GM12878 (cell line): Measurements from ENCODE around the gene RSKR. TPM values are rescaled to one million over a fixed set of nuclear protein-coding genes. Genes with fewer than 3 reads are reported as not detected.

Source experiments
- FOXM1 ChIP-seq: IDR thresholded peaks from 2 replicates; pipeline ENCODE4 v1.6.1; 2012; ENCODE audit warnings: low read depth, mild to moderate bottlenecking, inconsistent platforms, low read length, moderate library complexity
- IKZF2 ChIP-seq, 2 experiments: fragments of 450-650 bp; IDR thresholded peaks; 2 replicates each; pipeline ENCODE4 v1.6.1; 2017; ENCODE audit warnings: mild to moderate bottlenecking in 2 of 2, moderate library complexity in 2 of 2
- IRF4 ChIP-seq: IDR thresholded peaks from 2 replicates; pipeline ENCODE4 v1.6.1; 2011; ENCODE audit warnings: low read depth, low read length
- JUNB ChIP-seq: IDR thresholded peaks from 2 replicates; pipeline ENCODE4 v1.6.1; 2016; ENCODE audit warnings: antibody characterized with exemption, mild to moderate bottlenecking
- MEF2A ChIP-seq: IDR thresholded peaks from 2 replicates; pipeline ENCODE4 v1.6.1; 2011; ENCODE audit warnings: low read depth, mild to moderate bottlenecking, low read length, moderate library complexity; ENCODE audit not compliant: insufficient read depth
- MXI1 ChIP-seq: fragments of 150-350 bp; IDR thresholded peaks from 2 replicates; pipeline ENCODE4 v1.6.1; 2011; ENCODE audit warnings: low read depth, mild to moderate bottlenecking, inconsistent platforms, low read length, improper control_type of control experiment
- PML ChIP-seq: IDR thresholded peaks from 2 replicates; pipeline ENCODE4 v1.6.1; 2012; ENCODE audit warnings: low read length, inconsistent platforms
- RAD51 ChIP-seq: fragments of 450-650 bp; IDR thresholded peaks from 2 replicates; pipeline ENCODE4 v1.6.1; 2016; ENCODE audit warnings: moderate library complexity, mild to moderate bottlenecking, inconsistent platforms
- SMARCA5 ChIP-seq: fragments of 450-650 bp; IDR thresholded peaks from 2 replicates; pipeline ENCODE4 v1.6.1; 2017; ENCODE audit warnings: mild to moderate bottlenecking
- YY1 ChIP-seq: IDR thresholded peaks from 2 replicates; pipeline ENCODE4 v1.6.1; 2011; ENCODE audit warnings: low read depth, mild to moderate bottlenecking, low read length
- polyA plus RNA-seq, 11 experiments: library from polyadenylated mRNA; depleted of rRNA in 4 of 11; unstranded in 6 of 11; stranded (reverse) in 5 of 11; fragments of >200 nt; fragmentation: Nextera tagmentation in 4 of 11; fragmentation: Illumina TruSeq in 1 of 11; extraction: Ambion mirVana in 4 of 11; extraction: Trizol in 1 of 11; gene quantifications; 1 replicate in 1 of 11; 2 replicates in 10 of 11; pipeline versions ENCODE4 v1.2.1 to v1.2.3, GENCODE V29; 2011 to 2016; ENCODE audit warnings: inconsistent platforms in 2 of 11, missing spikeins in 2 of 11, low read depth in 1 of 11
- total RNA-seq, 4 experiments: library from RNA; depleted of rRNA in 3 of 4; stranded (reverse); fragments of >200 nt in 3 of 4; fragmentation: Illumina TruSeq in 1 of 4; extraction: Trizol in 1 of 4; gene quantifications; 2 replicates each; pipeline versions ENCODE4 v1.2.1 to v1.2.3, GENCODE V29; 2013 to 2021
- TF ChIP-seq, protein P1 (sequence below): fragments of 450-650 bp; IDR thresholded peaks from 2 replicates; pipeline ENCODE4 v1.6.1; 2016; ENCODE audit warnings: mild to moderate bottlenecking, moderate library complexity, borderline replicate concordance
- TF ChIP-seq, protein P2 (sequence below): IDR thresholded peaks from 2 replicates; pipeline ENCODE4 v1.6.1; 2011; ENCODE audit warnings: low read depth, low read length, improper control_type of control experiment, borderline replicate concordance
- TF ChIP-seq, protein P3 (sequence below): fragments of 450-650 bp; IDR thresholded peaks from 2 replicates; pipeline ENCODE4 v1.6.1; 2017; ENCODE audit warnings: low read depth, mild to moderate bottlenecking, moderate library complexity
- TF ChIP-seq, protein P4 (sequence below): IDR thresholded peaks from 2 replicates; pipeline ENCODE4 v1.6.1; 2012; ENCODE audit warnings: improper control_type of control experiment, low read depth, low read length; ENCODE audit not compliant: insufficient replicate concordance
- TF ChIP-seq, protein P5 (sequence below): fragments of 450-650 bp; IDR thresholded peaks from 2 replicates; pipeline ENCODE4 v1.6.1; 2017; ENCODE audit warnings: mild to moderate bottlenecking
- TF ChIP-seq, protein P6 (sequence below): IDR thresholded peaks from 2 replicates; pipeline ENCODE4 v1.6.1; 2012; ENCODE audit warnings: low read depth, low read length, improper control_type of control experiment

RSKR gene
- total and polyA plus RNA-seq, 10 of the 15 experiments (the other 5 are each of a cell fraction or from before 2014, with no cell fraction given): 0.52 to 22.4 (median 8.7) TPM

DNA sequence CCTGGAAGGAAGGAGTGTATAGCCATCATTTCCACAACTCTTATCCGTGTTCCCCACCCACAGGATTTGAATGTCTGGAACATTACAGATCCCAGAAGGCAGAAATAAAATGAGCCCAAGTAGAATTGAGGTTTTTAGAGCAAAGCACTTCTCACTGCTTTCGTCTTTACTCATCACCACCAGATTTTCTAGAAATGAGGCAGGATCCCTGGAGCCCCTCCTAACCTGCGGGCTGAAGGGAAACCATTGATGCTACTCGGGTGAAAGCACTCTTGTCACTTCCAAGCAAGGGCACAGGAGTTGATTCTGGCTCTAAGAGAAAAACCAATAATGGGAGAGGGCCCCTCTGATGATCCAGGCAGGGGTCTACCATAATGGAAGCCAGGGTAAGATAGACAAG, 34.5 kb downstream of the RSKR start (continued):
- 0 out of 2 replicates have a peak, but pooled peaks have one; percentile 17 for TF ChIP-seq YY1
- peak; percentile 25 to 44; a peak in 1 of 4 replicates for TF ChIP-seq IKZF2 (IDR thresholded peaks at IDR 0.05)
- no peak for TF ChIP-seq RAD51
- no peak for TF ChIP-seq MEF2A
- TF ChIP-seq MXI1: no peak
- no peak for TF ChIP-seq PML
- TF ChIP-seq, protein P1, sequence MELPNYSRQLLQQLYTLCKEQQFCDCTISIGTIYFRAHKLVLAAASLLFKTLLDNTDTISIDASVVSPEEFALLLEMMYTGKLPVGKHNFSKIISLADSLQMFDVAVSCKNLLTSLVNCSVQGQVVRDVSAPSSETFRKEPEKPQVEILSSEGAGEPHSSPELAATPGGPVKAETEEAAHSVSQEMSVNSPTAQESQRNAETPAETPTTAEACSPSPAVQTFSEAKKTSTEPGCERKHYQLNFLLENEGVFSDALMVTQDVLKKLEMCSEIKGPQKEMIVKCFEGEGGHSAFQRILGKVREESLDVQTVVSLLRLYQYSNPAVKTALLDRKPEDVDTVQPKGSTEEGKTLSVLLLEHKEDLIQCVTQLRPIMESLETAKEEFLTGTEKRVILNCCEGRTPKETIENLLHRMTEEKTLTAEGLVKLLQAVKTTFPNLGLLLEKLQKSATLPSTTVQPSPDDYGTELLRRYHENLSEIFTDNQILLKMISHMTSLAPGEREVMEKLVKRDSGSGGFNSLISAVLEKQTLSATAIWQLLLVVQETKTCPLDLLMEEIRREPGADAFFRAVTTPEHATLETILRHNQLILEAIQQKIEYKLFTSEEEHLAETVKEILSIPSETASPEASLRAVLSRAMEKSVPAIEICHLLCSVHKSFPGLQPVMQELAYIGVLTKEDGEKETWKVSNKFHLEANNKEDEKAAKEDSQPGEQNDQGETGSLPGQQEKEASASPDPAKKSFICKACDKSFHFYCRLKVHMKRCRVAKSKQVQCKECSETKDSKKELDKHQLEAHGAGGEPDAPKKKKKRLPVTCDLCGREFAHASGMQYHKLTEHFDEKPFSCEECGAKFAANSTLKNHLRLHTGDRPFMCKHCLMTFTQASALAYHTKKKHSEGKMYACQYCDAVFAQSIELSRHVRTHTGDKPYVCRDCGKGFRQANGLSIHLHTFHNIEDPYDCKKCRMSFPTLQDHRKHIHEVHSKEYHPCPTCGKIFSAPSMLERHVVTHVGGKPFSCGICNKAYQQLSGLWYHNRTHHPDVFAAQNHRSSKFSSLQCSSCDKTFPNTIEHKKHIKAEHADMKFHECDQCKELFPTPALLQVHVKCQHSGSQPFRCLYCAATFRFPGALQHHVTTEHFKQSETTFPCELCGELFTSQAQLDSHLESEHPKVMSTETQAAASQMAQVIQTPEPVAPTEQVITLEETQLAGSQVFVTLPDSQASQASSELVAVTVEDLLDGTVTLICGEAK: no peak
- TF ChIP-seq JUNB: peak; percentile 95
- TF ChIP-seq, protein P2, sequence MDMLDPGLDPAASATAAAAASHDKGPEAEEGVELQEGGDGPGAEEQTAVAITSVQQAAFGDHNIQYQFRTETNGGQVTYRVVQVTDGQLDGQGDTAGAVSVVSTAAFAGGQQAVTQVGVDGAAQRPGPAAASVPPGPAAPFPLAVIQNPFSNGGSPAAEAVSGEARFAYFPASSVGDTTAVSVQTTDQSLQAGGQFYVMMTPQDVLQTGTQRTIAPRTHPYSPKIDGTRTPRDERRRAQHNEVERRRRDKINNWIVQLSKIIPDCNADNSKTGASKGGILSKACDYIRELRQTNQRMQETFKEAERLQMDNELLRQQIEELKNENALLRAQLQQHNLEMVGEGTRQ: no peak
- TF ChIP-seq IRF4: peak; percentile 94
- TF ChIP-seq, protein P3, sequence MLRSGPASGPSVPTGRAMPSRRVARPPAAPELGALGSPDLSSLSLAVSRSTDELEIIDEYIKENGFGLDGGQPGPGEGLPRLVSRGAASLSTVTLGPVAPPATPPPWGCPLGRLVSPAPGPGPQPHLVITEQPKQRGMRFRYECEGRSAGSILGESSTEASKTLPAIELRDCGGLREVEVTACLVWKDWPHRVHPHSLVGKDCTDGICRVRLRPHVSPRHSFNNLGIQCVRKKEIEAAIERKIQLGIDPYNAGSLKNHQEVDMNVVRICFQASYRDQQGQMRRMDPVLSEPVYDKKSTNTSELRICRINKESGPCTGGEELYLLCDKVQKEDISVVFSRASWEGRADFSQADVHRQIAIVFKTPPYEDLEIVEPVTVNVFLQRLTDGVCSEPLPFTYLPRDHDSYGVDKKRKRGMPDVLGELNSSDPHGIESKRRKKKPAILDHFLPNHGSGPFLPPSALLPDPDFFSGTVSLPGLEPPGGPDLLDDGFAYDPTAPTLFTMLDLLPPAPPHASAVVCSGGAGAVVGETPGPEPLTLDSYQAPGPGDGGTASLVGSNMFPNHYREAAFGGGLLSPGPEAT: no peak
- TF ChIP-seq, protein P4, sequence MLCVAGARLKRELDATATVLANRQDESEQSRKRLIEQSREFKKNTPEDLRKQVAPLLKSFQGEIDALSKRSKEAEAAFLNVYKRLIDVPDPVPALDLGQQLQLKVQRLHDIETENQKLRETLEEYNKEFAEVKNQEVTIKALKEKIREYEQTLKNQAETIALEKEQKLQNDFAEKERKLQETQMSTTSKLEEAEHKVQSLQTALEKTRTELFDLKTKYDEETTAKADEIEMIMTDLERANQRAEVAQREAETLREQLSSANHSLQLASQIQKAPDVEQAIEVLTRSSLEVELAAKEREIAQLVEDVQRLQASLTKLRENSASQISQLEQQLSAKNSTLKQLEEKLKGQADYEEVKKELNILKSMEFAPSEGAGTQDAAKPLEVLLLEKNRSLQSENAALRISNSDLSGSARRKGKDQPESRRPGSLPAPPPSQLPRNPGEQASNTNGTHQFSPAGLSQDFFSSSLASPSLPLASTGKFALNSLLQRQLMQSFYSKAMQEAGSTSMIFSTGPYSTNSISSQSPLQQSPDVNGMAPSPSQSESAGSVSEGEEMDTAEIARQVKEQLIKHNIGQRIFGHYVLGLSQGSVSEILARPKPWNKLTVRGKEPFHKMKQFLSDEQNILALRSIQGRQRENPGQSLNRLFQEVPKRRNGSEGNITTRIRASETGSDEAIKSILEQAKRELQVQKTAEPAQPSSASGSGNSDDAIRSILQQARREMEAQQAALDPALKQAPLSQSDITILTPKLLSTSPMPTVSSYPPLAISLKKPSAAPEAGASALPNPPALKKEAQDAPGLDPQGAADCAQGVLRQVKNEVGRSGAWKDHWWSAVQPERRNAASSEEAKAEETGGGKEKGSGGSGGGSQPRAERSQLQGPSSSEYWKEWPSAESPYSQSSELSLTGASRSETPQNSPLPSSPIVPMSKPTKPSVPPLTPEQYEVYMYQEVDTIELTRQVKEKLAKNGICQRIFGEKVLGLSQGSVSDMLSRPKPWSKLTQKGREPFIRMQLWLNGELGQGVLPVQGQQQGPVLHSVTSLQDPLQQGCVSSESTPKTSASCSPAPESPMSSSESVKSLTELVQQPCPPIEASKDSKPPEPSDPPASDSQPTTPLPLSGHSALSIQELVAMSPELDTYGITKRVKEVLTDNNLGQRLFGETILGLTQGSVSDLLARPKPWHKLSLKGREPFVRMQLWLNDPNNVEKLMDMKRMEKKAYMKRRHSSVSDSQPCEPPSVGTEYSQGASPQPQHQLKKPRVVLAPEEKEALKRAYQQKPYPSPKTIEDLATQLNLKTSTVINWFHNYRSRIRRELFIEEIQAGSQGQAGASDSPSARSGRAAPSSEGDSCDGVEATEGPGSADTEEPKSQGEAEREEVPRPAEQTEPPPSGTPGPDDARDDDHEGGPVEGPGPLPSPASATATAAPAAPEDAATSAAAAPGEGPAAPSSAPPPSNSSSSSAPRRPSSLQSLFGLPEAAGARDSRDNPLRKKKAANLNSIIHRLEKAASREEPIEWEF: no peak
- no peak for TF ChIP-seq SMARCA5
- TF ChIP-seq, protein P5, sequence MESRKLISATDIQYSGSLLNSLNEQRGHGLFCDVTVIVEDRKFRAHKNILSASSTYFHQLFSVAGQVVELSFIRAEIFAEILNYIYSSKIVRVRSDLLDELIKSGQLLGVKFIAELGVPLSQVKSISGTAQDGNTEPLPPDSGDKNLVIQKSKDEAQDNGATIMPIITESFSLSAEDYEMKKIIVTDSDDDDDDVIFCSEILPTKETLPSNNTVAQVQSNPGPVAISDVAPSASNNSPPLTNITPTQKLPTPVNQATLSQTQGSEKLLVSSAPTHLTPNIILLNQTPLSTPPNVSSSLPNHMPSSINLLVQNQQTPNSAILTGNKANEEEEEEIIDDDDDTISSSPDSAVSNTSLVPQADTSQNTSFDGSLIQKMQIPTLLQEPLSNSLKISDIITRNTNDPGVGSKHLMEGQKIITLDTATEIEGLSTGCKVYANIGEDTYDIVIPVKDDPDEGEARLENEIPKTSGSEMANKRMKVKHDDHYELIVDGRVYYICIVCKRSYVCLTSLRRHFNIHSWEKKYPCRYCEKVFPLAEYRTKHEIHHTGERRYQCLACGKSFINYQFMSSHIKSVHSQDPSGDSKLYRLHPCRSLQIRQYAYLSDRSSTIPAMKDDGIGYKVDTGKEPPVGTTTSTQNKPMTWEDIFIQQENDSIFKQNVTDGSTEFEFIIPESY: no peak
- no peak for TF ChIP-seq FOXM1
- TF ChIP-seq, protein P6, sequence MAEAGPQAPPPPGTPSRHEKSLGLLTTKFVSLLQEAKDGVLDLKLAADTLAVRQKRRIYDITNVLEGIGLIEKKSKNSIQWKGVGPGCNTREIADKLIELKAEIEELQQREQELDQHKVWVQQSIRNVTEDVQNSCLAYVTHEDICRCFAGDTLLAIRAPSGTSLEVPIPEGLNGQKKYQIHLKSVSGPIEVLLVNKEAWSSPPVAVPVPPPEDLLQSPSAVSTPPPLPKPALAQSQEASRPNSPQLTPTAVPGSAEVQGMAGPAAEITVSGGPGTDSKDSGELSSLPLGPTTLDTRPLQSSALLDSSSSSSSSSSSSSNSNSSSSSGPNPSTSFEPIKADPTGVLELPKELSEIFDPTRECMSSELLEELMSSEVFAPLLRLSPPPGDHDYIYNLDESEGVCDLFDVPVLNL: no peak
